Measurements from ENCODE around the gene CCSAP. TPM values are rescaled to one million over a fixed set of nuclear protein-coding genes. Genes with fewer than 3 reads are reported as not detected.

The CCSAP gene
- total RNA-seq, 1 experiment from 2014 or later = 8.5 TPM

DNA sequence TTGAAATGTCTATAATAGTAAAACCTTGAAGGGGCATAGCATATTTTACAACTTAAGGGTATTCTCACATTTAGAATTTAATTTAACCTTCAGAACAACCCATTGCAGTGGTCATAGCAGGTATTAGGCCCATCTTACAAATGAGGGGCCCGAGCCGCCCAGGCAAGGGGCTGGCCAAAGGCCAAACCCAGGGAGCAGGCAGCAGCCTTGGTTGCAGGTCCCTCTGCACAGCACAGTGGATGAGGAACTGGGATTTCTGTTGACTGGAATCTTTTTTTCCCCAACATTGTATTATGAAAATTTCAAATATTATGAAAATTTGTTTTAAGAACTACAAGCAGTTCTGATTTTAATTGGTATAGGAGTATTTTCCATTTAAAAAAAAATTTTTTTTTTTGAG, 33.2 kb downstream of the CCSAP start:
- Mint-ChIP-seq H3K4me3 (no peak overlapping the region), H3K27ac (no peak overlapping the region), H3K27me3 (ENCODE audit: low read depth) (no peaks in the 10 kb centered on the region), H3K4me1 (no peaks in the 10 kb centered on the region), H3K9me3 (no peaks in the 10 kb centered on the region), H3K36me3 (ENCODE audit: insufficient read depth in 1 of 3, low read depth in 3 of 3) (peaks cover 0 to 9% (median 8%) of the 10 kb centered on the region in 3 experiments; a peak in 4 of 7 replicates)
- H3K27ac ChIP-seq (ENCODE audit: insufficient read length, low read depth, low read length) = no peak overlapping the region
- no peak overlapping the region for H3K14ac ChIP-seq (ENCODE audit: insufficient read depth, low read length)
- H4K8ac ChIP-seq (replicated peaks; ENCODE audit: insufficient read length, low read depth, low read length) = no peak overlapping the region
- no peak overlapping the region for H3K56ac ChIP-seq (ENCODE audit: insufficient read length, low read depth, low read length)
- H3K4me2 ChIP-seq (ENCODE audit: insufficient read depth, insufficient read length, low read length) = no peak overlapping the region
- H4K20me1 ChIP-seq (ENCODE audit: control insufficient read depth, insufficient read depth, insufficient read length) = no peaks in the 10 kb centered on the region
- no peak overlapping the region for H4K5ac ChIP-seq (ENCODE audit: insufficient read length, low read depth, low read length)
- H3K4ac ChIP-seq (ENCODE audit: low read depth, low read length) = no peak overlapping the region
- DNase-seq = no peak
- H3K9me3 ChIP-seq (ENCODE audit: control insufficient read depth, low read depth, low read length) = no peaks in the 10 kb centered on the region
- H2BK12ac ChIP-seq (ENCODE audit: insufficient read length, low read depth, low read length) = no peak overlapping the region
- H2AK5ac ChIP-seq (ENCODE audit: insufficient read length, low read length) = no peak overlapping the region
- no peak overlapping the region for H4K91ac ChIP-seq (ENCODE audit: insufficient read length, low read depth, low read length)
- no peaks in the 10 kb centered on the region for H3K23me2 ChIP-seq (ENCODE audit: insufficient read length, low read depth, low read length, poor library complexity, severe bottlenecking)
- H3K4me1 ChIP-seq (ENCODE audit: insufficient read depth, low read length) = no peaks in the 10 kb centered on the region
- H2BK120ac ChIP-seq (ENCODE audit: low read depth, low read length, poor library complexity, severe bottlenecking) = no peak overlapping the region
- WGBS (ENCODE audit: extremely low coverage, insufficient read length, low lambda C conversion rate) = no CpG with 5 or more reads among the region's 2 CpGs
- H2BK15ac ChIP-seq (ENCODE audit: low read depth, low read length) = no peak overlapping the region
- H2BK5ac ChIP-seq (ENCODE audit: insufficient read length, low read length) = no peak overlapping the region
- H2BK20ac ChIP-seq (ENCODE audit: low read depth, low read length, poor library complexity, severe bottlenecking) = no peak overlapping the region
- H3K27me3 ChIP-seq (ENCODE audit: insufficient read depth, low read length) = no peaks in the 10 kb centered on the region
- no peak overlapping the region for H3K18ac ChIP-seq (ENCODE audit: insufficient read length, low read depth, low read length)
- no peak overlapping the region for H3K23ac ChIP-seq (ENCODE audit: insufficient read length, low read depth, low read length)
- H2AFZ ChIP-seq (ENCODE audit: low read length) = no peak overlapping the region
- H3K9ac ChIP-seq (ENCODE audit: extremely low read depth, insufficient read length, low read length) = no peak overlapping the region
- TF ChIP-seq, protein P1, sequence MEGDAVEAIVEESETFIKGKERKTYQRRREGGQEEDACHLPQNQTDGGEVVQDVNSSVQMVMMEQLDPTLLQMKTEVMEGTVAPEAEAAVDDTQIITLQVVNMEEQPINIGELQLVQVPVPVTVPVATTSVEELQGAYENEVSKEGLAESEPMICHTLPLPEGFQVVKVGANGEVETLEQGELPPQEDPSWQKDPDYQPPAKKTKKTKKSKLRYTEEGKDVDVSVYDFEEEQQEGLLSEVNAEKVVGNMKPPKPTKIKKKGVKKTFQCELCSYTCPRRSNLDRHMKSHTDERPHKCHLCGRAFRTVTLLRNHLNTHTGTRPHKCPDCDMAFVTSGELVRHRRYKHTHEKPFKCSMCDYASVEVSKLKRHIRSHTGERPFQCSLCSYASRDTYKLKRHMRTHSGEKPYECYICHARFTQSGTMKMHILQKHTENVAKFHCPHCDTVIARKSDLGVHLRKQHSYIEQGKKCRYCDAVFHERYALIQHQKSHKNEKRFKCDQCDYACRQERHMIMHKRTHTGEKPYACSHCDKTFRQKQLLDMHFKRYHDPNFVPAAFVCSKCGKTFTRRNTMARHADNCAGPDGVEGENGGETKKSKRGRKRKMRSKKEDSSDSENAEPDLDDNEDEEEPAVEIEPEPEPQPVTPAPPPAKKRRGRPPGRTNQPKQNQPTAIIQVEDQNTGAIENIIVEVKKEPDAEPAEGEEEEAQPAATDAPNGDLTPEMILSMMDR (conservative IDR thresholded peaks at IDR 0.05) = no peak
- no peak overlapping the region for H3T11ph ChIP-seq (ENCODE audit: low read length)
- H3K79me1 ChIP-seq (ENCODE audit: insufficient read depth, low read depth, low read length, poor library complexity, severe bottlenecking) = no peaks in the 10 kb centered on the region
- no peaks in the 10 kb centered on the region for H3K79me2 ChIP-seq (ENCODE audit: insufficient read depth, low read length)
